ENCODE results near the gene DNM3. TPM values are rescaled to one million over a fixed set of nuclear protein-coding genes. Genes with fewer than 3 reads are reported as not detected.

The DNM3 gene
- total and polyA plus RNA-seq, 10 of the 15 experiments (the other 5 are each of a cell fraction or from before 2014, with no cell fraction given) = 0.03 to 1.5 (median 0.08) TPM; not detected in 3

DNA sequence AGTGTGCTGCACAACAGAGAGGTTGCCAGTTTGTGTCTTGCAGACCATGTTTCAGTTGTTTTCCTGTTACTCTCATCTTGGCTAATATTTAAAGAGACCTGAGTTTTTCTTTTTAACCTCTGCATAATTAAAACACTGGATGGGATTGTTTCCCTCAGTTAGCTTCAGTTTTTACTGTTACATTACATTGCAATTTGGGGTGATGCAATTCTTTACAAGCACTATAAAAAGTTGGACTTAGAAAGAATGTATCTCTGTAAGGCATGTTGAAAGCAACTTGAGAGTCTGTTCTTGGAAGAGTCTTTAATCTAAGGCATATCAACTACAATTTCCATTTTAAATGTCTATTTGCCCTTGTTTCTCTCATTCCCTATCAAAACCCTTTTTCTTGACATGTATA lies 99.1 kb downstream of the DNM3 start:
- intact Hi-C loops (cut with micrococcal nuclease; ENCODE audit: unreplicated experiment) = no loop called here
- ChIA-PET CTCF (no interaction called here), SMC1A (ENCODE audit: uncharacterized antibody, unreplicated experiment) (no interaction called here), RAD21 (ENCODE audit: unreplicated experiment) (no interaction called here), POLR2A (no interaction called here)
- H3K4me3 ChIP-seq = no peak overlapping the region
- no TSS peak for BruUV-seq (replicated peaks)
- H3K9ac ChIP-seq (ENCODE audit: control insufficient read depth, insufficient read depth, low read length) = no peak overlapping the region
- H3K4me2 ChIP-seq (ENCODE audit: control insufficient read depth, insufficient read depth) = no peak overlapping the region
- no peaks in the 10 kb centered on the region for H3K9me3 ChIP-seq (replicated peaks; ENCODE audit: control insufficient read depth, insufficient read depth, low read length)
- in situ Hi-C loops (cut with MboI) = no loop called here
- H3K27ac ChIP-seq (ENCODE audit: control insufficient read depth, insufficient read depth) = no peak overlapping the region
- FAIRE-seq = no peak
- H2AFZ ChIP-seq (ENCODE audit: control insufficient read depth, low read depth, low read length) = no peak overlapping the region
- no peak for DNase-seq (ENCODE audit: low read depth, low spot score)
- H3K36me3 ChIP-seq (ENCODE audit: control insufficient read depth in 2 of 2, insufficient read depth in 2 of 2, low read length in 1 of 2) = no peaks in the 10 kb centered on the region
- H4K20me1 ChIP-seq (ENCODE audit: control insufficient read depth, insufficient read depth) = no peaks in the 10 kb centered on the region
- TF ChIP-seq ZSCAN29 (IDR thresholded peaks at IDR 0.05) (no peak), IRF4 (IDR thresholded peaks at IDR 0.05; ENCODE audit: low read depth, low read length) (no peak), RAD21 (IDR thresholded peaks at IDR 0.05; ENCODE audit: insufficient read depth, low read depth, low read length) (no peak), YY1 (IDR thresholded peaks at IDR 0.05; ENCODE audit: low read depth, low read length) (no peak), BACH1 (IDR thresholded peaks at IDR 0.05; ENCODE audit: borderline replicate concordance) (no peak), CBX5 (IDR thresholded peaks at IDR 0.05; ENCODE audit: low read depth) (no peak), CREB1 (IDR thresholded peaks at IDR 0.05; ENCODE audit: low read depth) (no peak), CBX3 (IDR thresholded peaks at IDR 0.05; ENCODE audit: borderline replicate concordance, low read depth) (no peak), STAT3 (IDR thresholded peaks at IDR 0.05; ENCODE audit: low read depth, low read length) (no peak), ZNF207 (IDR thresholded peaks at IDR 0.05; ENCODE audit: borderline replicate concordance) (no peak), HCFC1 (IDR thresholded peaks at IDR 0.05; ENCODE audit: low read length) (no peak), IKZF1 (conservative IDR thresholded peaks at IDR 0.05) (no peak), ZNF274 (IDR thresholded peaks at IDR 0.05; ENCODE audit: insufficient read depth, insufficient read length) (no peak)
- TF ChIP-seq, protein P1, sequence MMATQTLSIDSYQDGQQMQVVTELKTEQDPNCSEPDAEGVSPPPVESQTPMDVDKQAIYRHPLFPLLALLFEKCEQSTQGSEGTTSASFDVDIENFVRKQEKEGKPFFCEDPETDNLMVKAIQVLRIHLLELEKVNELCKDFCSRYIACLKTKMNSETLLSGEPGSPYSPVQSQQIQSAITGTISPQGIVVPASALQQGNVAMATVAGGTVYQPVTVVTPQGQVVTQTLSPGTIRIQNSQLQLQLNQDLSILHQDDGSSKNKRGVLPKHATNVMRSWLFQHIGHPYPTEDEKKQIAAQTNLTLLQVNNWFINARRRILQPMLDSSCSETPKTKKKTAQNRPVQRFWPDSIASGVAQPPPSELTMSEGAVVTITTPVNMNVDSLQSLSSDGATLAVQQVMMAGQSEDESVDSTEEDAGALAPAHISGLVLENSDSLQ (IDR thresholded peaks at IDR 0.05) = no peak
- TF ChIP-seq, protein P2, sequence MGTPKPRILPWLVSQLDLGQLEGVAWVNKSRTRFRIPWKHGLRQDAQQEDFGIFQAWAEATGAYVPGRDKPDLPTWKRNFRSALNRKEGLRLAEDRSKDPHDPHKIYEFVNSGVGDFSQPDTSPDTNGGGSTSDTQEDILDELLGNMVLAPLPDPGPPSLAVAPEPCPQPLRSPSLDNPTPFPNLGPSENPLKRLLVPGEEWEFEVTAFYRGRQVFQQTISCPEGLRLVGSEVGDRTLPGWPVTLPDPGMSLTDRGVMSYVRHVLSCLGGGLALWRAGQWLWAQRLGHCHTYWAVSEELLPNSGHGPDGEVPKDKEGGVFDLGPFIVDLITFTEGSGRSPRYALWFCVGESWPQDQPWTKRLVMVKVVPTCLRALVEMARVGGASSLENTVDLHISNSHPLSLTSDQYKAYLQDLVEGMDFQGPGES (IDR thresholded peaks at IDR 0.05) = no peak
- ATAC-seq = no peak
- H3K79me2 ChIP-seq (ENCODE audit: control insufficient read depth, insufficient read depth, low read length) = no peaks in the 10 kb centered on the region
- H3K27me3 ChIP-seq (replicated peaks in 1 of 2; ENCODE audit: control insufficient read depth in 2 of 2, insufficient read depth in 2 of 2, low read length in 1 of 2) = no peaks in the 10 kb centered on the region; a peak in 1 of 4 replicates
- H3K4me1 ChIP-seq (ENCODE audit: control insufficient read depth, insufficient read depth, low read length) = no peaks in the 10 kb centered on the region

All from GM12878 (cell line).